ENCODE results near the gene TMEM38B. TPM values are rescaled to one million over a fixed set of nuclear protein-coding genes. Genes with fewer than 3 reads are reported as not detected.

TMEM38B gene
- total RNA-seq, 1 donor from 2014 or later, result 36.2 TPM

DNA sequence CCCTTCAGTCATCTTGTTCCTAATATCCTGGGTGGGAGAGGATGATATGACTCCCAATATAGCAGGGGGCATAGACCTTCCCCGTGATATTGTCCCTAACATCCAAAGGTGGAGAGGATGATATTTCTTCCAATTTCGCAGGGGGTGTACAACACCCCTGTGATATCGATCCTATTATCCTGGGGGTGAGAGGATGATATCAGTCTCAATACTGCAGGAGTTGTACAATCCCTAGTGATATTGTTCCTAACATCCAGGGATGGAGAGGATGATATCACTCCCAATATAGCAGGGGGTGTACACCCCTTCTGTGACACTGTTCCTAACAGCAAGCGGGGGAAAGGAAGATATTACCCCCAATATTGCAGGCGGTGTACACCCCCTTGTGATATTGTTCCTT lies 122.6 kb downstream of the TMEM38B start:
- no peak for DNase-seq (ENCODE audit: low spot score)
- intact Hi-C loops (cut with DNase I), result no loop called here

- intact Hi-C loops (cut with DNase I), result no loop called here
- no peak for DNase-seq (ENCODE audit: low spot score)
These were observed 124.6 kb downstream of the TMEM38B start for GRCh38 chr9:105818903-105819302.

GRCh38 chr9:105822814-105823213 lies 128.5 kb downstream of the TMEM38B start:
- no peak for DNase-seq (ENCODE audit: low spot score)
- intact Hi-C loops (cut with DNase I), result no loop called here

Other genes starting within 250 kb of the TMEM38B start
- gene FSD1L, start 246.5 kb upstream of the TMEM38B start, total RNA-seq, result 10.8 TPM
- 8.8 TPM for gene FKTN, start 136.4 kb upstream of the TMEM38B start, total RNA-seq
- not detected for gene TAL2, start 32.1 kb upstream of the TMEM38B start, total RNA-seq